ENCODE measurements around the gene THRSP. TPM values are rescaled to one million over a fixed set of nuclear protein-coding genes. Genes with fewer than 3 reads are reported as not detected.

The THRSP gene
- total RNA-seq, 1 experiment from 2014 or later = not detected

DNA sequence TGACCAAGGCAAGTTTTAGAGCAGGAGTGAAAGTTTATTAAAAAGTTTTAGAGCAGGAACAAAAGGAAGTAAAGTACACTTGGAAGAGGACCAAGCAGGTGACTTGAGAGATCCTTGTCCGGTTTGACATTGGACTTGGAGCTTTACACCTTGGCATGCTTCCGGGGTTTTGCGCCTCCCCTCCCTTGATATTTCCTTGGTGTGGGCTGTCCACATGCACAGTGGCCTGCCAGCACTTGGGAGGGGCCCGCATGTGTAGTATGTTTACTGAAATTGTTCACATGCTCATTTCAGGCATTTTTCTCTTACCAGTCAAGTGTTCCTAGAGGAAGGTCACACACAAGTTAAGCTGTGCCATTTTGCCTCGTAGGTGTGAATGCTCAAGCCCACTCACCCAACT lies 19.0 kb upstream of the THRSP start:
- Histone ChIP-seq H3K79me2 (ENCODE audit: insufficient read depth, low read length) (no peaks in the 10 kb centered on the region), H3K23ac (ENCODE audit: insufficient read length, low read depth, low read length) (no peak overlapping the region), H3K4me1 (ENCODE audit: insufficient read depth, low read length) (no peaks in the 10 kb centered on the region), H3K27me3 (ENCODE audit: insufficient read depth, low read length) (no peaks in the 10 kb centered on the region), H3K14ac (ENCODE audit: insufficient read depth, low read length) (no peak overlapping the region), H3K27ac (ENCODE audit: insufficient read length, low read depth, low read length) (no peak overlapping the region), H3K23me2 (ENCODE audit: insufficient read length, low read depth, low read length, poor library complexity, severe bottlenecking) (no peaks in the 10 kb centered on the region), H3K9ac (ENCODE audit: extremely low read depth, insufficient read length, low read length) (no peak overlapping the region), H3K4me2 (ENCODE audit: insufficient read depth, insufficient read length, low read length) (no peak overlapping the region), H4K91ac (ENCODE audit: insufficient read length, low read depth, low read length) (no peak overlapping the region), H3K9me3 (ENCODE audit: control insufficient read depth, low read depth, low read length) (no peaks in the 10 kb centered on the region), H2BK15ac (ENCODE audit: low read depth, low read length) (no peak overlapping the region), H3K79me1 (ENCODE audit: insufficient read depth, low read depth, low read length, poor library complexity, severe bottlenecking) (no peaks in the 10 kb centered on the region), H2BK120ac (ENCODE audit: low read depth, low read length, poor library complexity, severe bottlenecking) (no peak overlapping the region), H2BK20ac (ENCODE audit: low read depth, low read length, poor library complexity, severe bottlenecking) (no peak overlapping the region), H3K18ac (ENCODE audit: insufficient read length, low read depth, low read length) (no peak overlapping the region), H3K4ac (ENCODE audit: low read depth, low read length) (no peak overlapping the region), H4K20me1 (ENCODE audit: control insufficient read depth, insufficient read depth, insufficient read length) (no peaks in the 10 kb centered on the region), H3K56ac (ENCODE audit: insufficient read length, low read depth, low read length) (no peak overlapping the region), H3T11ph (ENCODE audit: low read length) (no peak overlapping the region), H4K5ac (ENCODE audit: insufficient read length, low read depth, low read length) (no peak overlapping the region), H4K8ac (replicated peaks; ENCODE audit: insufficient read length, low read depth, low read length) (no peak overlapping the region), H2AFZ (ENCODE audit: low read length) (no peak overlapping the region), H2AK5ac (ENCODE audit: insufficient read length, low read length) (no peak overlapping the region), H2BK12ac (ENCODE audit: insufficient read length, low read depth, low read length) (no peak overlapping the region), H2BK5ac (ENCODE audit: insufficient read length, low read length) (no peak overlapping the region)
- TF ChIP-seq, protein P1, sequence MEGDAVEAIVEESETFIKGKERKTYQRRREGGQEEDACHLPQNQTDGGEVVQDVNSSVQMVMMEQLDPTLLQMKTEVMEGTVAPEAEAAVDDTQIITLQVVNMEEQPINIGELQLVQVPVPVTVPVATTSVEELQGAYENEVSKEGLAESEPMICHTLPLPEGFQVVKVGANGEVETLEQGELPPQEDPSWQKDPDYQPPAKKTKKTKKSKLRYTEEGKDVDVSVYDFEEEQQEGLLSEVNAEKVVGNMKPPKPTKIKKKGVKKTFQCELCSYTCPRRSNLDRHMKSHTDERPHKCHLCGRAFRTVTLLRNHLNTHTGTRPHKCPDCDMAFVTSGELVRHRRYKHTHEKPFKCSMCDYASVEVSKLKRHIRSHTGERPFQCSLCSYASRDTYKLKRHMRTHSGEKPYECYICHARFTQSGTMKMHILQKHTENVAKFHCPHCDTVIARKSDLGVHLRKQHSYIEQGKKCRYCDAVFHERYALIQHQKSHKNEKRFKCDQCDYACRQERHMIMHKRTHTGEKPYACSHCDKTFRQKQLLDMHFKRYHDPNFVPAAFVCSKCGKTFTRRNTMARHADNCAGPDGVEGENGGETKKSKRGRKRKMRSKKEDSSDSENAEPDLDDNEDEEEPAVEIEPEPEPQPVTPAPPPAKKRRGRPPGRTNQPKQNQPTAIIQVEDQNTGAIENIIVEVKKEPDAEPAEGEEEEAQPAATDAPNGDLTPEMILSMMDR (conservative IDR thresholded peaks at IDR 0.05) = no peak
- Mint-ChIP-seq H3K27ac (no peak overlapping the region), H3K4me3 (no peak overlapping the region), H3K36me3 (ENCODE audit: insufficient read depth in 1 of 3, low read depth in 3 of 3) (no peaks in the 10 kb centered on the region; a peak in 1 of 7 replicates), H3K9me3 (no peaks in the 10 kb centered on the region), H3K27me3 (ENCODE audit: low read depth) (peaks cover 7% of the 10 kb centered on the region), H3K4me1 (peaks cover 24 to 29% of the 10 kb centered on the region in 2 experiments)
- DNase-seq = no peak
- WGBS (ENCODE audit: extremely low coverage, insufficient read length, low lambda C conversion rate) = no CpG with 5 or more reads among the region's 5 CpGs

Measured in H9 (cell line).